HG02798 (cell line): ENCODE measurements around the gene PACRGL.
A peak's percentile ranks its signal among the peaks of the same experiment; 100 is the strongest.
"Not testable (repeated sequence)": the region's sequence is repeated elsewhere in the genome, so short reads cannot be mapped to it uniquely, and the experiment has no call there.

Experiments used
- ATAC-seq: cut with Tn5 transposase; IDR thresholded peaks from one replicate; pipeline ENCODE4 v1.9.1; 2021; ENCODE audit warnings: mild to moderate bottlenecking; ENCODE audit not compliant: unreplicated experiment, poor library complexity

PACRGL gene

DNA sequence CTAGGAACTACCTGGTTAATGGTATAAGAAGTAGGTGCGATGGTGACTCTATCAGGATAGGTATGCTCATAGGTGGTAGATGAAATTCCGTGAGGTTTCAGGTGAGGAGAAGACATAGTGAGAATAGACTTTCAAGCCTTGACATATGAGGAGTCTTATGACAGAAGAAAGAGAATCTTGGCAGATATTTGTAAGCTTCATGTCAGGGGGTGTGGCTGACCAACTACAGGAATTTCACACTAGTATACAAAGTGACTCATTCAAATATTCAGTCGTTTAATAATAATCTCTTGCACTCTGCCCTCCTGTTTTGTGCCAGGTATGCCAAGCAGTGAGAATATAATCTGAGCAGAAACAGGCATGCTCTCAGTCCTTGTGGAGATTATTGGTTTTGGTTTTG lies 22.8 kb downstream of the PACRGL start:
- ATAC-seq, result no peak

DNA sequence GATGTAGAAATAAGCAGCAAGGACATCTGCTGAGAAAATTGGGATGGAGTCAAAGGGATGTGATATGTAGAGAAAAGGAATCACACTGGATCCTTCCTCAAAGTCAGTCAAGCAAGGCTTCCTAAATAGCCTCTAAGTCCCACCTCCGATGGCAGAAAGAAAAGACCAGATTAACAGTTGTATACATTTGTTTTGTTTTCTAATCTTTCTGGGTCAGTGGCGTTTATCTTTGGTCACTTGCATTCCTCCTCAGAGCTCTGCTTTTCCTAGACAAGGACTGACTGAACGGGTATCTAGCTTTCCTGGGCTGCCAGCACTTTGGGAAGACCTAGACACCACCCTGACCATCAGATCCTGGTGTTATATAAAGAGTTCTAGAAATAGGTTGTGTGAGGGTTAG lies 23.2 kb downstream of the PACRGL start:
- no peak for ATAC-seq

DNA sequence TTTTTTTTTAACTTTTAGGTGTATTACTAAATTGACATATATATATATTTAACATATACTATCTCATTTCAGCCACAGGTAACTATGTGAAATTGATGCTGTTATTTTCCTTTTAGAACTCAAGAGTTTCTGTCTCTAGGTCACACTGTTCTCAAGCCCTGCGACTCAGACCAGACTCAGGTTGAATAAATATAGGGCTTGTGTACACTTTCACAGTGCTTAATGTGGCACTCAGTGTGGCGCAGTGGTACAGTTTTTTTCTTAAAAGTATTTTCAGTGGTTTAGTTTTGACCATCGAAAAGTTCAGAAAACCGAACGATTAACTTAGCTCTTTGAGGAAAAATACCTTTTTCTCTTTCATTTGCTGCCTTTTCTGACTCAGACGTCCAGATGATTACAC lies 24.7 kb downstream of the PACRGL start:
- peak; percentile 97 for ATAC-seq

DNA sequence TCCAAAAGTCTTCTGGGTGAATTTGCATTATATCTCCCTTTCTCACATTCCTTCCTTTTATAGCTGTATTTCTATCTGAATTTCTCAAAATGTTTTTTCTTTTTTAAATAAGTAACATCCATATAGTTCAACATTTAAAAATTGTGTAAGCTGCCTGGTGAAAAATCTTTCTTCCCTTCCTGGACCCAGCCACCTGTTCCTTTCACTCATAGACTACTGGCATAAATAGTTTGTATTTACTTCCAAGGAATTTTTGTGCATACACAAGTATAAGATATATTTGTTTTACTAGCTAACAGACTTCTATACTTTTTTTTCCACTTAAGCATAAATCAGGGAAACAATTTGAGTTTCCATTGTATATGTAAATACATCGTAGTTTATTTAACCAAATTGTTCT lies 35.7 kb downstream of the PACRGL start:
- no peak for ATAC-seq

DNA sequence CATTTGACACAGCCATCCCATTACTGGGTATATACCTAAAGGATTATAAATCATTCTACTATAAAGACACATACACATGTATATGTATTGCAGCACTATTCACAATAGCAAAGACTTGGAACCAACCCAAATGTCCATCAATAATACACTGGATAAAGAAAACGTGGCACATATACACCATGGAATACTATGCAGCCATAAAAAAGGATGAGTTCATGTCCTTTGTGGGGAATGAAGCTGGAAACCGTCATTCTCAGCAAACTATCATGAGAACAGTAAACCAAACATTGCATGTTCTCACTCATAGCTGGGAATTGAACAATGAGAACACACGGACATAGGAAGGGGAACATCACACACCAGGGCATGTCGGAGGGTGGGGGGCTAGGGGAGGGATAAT lies 45.7 kb downstream of the PACRGL start:
- not testable (repeated sequence) for ATAC-seq

DNA sequence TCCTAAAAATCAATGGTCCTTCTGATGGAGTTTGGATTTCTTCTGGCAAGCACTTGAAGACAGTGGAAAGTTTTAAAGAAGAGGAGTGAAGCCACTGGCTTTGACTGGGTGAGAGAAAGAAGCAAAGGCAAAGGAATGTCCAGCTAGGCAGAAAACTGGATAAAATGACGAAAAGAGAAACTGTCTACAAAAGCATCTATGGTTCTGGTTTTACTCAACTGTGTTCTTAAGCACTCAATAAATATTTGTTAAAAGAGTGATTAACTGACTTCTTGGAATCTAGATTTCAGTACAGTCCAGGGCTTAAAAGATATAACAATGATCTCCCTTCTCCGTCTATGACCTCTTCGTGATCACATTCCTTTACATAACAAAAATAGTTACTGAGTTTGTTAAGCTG lies 52.4 kb downstream of the PACRGL start:
- ATAC-seq, result no peak

DNA sequence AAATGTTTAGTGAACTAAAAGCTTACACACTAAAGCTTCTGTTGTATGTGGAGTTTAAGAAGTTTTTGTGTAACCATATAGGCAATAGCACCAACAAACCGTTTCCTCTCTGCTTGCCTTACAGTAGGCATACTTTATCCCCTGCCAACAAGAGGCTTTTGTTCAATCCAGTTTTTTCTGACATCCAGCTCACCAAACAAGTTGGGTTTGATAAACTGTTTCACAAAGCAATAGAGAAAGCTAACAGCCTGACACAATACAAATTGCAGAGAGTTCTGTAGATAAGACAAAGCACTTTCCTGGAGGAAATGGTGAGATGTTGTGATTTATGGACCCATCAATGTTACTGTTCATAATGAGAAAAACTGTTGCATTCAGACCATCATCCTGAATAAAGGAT lies 53.8 kb downstream of the PACRGL start:
- no peak for ATAC-seq

DNA sequence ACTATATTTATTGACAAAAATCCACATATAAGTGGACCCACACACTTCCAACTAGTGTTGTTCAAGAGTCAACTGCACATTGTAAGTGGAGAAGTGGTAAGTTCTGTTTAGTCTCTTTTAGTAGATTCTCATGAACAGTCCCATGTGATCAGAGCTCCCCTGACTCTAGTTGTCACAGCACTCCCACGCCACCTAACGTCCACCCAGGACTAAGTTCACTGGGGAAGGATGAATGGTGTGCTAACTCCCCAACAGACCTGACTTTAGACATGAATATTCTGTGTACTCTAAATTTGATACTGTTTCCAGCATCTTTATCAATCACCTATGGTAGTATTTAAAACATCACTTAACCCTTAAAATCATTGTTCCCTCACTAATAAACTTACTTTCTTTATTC lies 59.8 kb downstream of the PACRGL start:
- no peak for ATAC-seq

DNA sequence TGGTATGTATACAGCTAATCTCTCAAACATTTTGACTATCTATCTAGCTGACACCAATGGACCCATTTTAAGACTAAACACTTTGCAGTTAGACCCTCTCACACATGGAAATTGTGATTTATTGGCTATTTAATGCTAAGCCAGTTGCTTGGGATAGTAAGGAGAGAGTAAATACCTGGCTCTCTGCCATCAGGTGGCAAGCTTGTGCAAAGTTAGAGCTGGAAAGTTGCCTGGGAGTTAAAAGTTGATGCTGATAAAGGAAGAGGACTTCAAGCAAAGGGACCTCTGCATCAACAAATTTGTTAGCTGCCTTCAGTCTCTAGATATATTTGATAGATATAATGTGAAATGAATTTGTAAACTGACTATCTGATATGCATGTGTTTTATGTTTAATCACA lies 61.1 kb downstream of the PACRGL start:
- no peak for ATAC-seq

DNA sequence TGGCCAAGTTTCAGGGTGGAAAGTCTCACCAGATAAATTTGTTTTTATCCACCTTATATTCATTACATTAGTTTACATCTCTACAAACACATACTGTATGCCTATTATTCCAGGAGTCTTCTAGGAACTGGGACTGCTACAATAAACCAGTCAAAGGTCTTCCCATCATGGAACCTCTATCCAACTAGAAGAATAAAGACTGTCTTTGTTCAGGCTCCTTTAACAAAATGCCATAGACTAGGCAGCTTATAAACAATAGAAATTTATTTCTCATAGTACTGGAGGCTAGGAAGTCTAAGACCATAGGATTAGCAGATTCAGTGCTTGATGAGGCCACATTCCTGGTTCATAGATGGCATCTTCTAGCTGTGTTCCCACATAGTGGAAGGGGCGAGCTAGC lies 61.6 kb downstream of the PACRGL start:
- ATAC-seq, result no peak

DNA sequence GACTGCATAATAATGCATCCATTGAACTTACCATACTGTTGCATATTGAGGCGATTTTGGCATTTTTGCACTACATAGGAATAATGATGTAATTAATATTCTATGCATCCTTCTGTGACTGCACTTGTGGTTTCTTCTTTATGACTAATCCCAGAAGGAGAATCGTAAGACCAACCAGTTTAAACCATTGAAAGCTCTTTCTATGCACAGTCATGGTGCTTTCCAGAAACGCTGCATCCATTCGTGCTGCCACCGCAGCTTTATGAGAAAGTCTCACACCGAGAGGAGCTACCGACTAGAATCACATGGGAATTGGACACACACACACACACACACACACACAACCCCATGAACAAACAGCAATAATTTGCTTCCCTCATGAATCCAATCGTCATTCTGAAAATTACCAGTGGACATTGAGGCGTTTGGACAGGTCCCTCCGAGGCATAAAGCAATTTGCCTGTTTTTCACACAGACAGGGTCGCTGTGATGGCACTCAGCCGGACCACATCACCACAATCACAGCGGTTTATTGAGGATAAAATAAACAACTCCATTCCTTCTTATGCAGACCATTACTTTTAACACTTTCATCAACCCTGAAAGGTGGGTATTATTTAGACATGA lies 64.2 kb downstream of the PACRGL start:
- no peak for ATAC-seq

DNA sequence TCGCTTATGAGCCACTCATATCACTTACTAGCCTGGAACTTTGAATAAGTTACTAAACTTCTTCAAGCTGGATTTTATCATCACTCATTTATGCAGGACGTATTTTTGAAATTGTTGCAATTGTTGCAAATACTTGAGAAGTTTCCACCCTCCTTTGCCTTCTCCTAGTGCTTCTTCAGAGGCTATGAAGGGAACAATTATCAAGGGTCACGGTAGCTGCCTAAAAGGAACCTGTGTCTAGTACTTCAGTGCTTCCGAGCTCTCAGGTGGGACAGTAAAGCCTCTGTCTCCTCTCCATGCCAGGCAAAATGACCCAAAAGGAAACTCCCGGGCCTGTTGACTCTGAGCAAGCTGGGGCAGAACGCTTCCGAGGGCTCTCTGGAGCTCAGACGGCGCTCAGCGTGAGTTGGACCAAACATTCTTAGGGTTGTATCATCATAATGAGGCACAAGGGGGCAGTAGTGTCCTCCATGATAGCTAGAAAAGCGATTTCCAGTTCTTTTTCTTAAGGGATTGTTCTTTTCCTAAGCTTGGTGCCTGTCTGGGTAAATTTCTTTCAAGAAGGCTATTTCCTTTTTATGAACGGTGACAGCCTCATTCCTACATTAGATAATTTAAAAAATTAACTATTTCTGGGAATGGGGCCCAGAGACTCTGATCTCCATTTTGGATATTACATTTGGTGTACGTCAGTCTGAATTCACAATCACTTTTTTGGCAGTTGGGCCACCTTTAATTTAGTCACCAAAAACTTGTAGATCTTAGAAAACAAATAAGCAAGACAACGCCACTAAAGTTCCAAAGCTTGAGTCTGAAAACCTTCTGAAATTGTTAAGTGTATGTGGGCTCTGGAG lies 73.1 kb downstream of the PACRGL start:
- peak; percentile 88 for ATAC-seq

DNA sequence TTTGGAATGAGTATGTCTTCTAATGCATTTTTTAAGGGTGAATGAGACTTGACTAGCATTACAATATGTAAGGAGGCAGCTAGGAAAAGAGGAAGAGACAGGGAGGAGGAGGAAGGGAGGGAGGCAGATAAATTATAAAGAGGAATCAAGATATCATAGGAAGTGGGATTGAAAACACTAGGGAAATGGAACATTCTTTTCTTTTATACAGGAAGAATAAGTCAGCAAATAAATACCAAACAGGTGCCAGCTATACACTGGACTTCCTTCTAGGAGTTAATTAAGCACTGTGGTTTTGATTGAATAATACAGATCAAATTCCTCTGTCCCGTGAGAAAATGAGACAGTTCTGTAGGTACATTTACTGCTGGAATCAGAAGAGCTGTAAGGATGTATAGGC lies 78.6 kb downstream of the PACRGL start:
- no peak for ATAC-seq

DNA sequence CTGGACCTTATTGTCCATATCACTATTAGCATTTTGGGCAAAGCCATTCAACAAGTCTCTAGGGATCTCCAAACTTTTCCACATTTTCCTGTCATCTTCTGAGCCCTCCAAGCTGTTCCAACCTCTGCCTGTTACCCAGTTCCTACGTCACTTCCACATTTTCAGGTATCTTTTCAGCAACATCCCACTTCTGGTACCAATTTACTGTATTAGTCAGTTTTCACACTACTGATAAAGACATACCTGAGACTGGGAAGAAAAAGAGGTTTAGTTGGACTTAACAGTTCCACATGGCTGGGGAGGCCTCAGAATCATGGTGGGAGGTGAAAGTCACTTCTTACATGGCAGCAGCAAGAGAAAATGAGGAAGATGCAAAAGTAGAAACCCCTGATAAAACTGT lies 82.9 kb downstream of the PACRGL start:
- not testable (repeated sequence) for ATAC-seq

DNA sequence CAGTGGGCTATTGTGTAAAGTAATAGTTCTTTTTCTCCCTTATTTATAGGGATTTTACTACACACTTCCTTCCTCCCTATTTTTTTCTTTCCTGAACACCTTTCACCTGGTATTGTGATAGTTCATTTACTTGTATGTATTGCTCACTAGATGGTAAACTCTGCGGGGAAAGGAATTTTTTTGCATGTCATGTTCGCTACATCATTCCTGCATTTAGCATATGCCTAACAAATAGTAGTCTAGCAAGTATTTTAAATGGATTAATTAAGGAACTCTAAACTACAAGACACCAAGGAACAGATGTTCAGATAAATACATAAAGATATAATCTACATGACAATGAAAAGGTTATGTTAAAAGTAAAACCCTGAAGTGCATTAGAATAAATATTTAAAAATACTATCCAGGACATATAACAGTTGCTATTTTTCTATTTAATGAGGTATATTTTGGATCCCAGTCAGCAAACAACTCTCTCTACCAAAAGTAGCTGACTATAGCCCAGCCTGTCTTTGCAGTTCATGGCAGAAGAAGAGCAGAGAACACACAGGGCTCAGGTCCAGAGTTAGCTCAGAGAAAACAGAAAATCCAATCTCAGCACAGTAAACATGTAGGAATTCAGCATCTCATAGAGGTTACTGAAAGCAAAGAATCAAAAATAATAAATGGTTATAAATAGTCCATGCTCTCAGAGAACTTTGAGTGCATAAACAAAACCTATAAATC lies 87.8 kb downstream of the PACRGL start:
- ATAC-seq, result no peak
